Measurements from ENCODE around the gene DUSP9. TPM values are rescaled to one million over a fixed set of nuclear protein-coding genes. Genes with fewer than 3 reads are reported as not detected.

The DUSP9 gene
- total RNA-seq, 1 experiment from 2014 or later = 2.4 TPM

- H3K27me3 Mint-ChIP-seq (ENCODE audit: low read depth) = peaks cover 35% of the 10 kb centered on the region
- H3K4me3 Mint-ChIP-seq = peak overlapping the region in 1 of 2 experiments; percentile 32; a peak in 1 of 5 replicates
Observed at GRCh38 chrX:153600921-153601320, 46.1 kb upstream of the DUSP9 start.

More at GRCh38 chrX:153600921-153601320, 46.1 kb upstream of the DUSP9 start:
- Histone ChIP-seq H3K4ac (ENCODE audit: low read depth, low read length) (no peak overlapping the region), H2BK12ac (ENCODE audit: insufficient read length, low read depth, low read length) (no peak overlapping the region), H4K8ac (replicated peaks; ENCODE audit: insufficient read length, low read depth, low read length) (no peak overlapping the region), H3K79me2 (ENCODE audit: insufficient read depth, low read length) (no peaks in the 10 kb centered on the region), H2BK120ac (ENCODE audit: low read depth, low read length, poor library complexity, severe bottlenecking) (no peak overlapping the region), H3K9me3 (ENCODE audit: control insufficient read depth, low read depth, low read length) (peaks cover 39% of the 10 kb centered on the region), H2AK5ac (ENCODE audit: insufficient read length, low read length) (no peak overlapping the region), H3K14ac (ENCODE audit: insufficient read depth, low read length) (no peak overlapping the region; the same call in 1 of the 2 replicates), H3K27ac (ENCODE audit: insufficient read length, low read depth, low read length) (no peak overlapping the region), H3K4me1 (ENCODE audit: insufficient read depth, low read length) (no peaks in the 10 kb centered on the region), H4K91ac (ENCODE audit: insufficient read length, low read depth, low read length) (no peak overlapping the region), H3K23me2 (ENCODE audit: insufficient read length, low read depth, low read length, poor library complexity, severe bottlenecking) (peaks cover 14% of the 10 kb centered on the region), H3K27me3 (ENCODE audit: insufficient read depth, low read length) (no peaks in the 10 kb centered on the region), H4K20me1 (ENCODE audit: control insufficient read depth, insufficient read depth, insufficient read length) (peaks cover 2% of the 10 kb centered on the region), H3K79me1 (ENCODE audit: insufficient read depth, low read depth, low read length, poor library complexity, severe bottlenecking) (no peaks in the 10 kb centered on the region), H3T11ph (ENCODE audit: low read length) (no peak overlapping the region), H3K4me2 (ENCODE audit: insufficient read depth, insufficient read length, low read length) (no peak overlapping the region), H2BK5ac (ENCODE audit: insufficient read length, low read length) (no peak overlapping the region), H4K5ac (ENCODE audit: insufficient read length, low read depth, low read length) (no peak overlapping the region), H3K23ac (ENCODE audit: insufficient read length, low read depth, low read length) (no peak overlapping the region), H3K56ac (ENCODE audit: insufficient read length, low read depth, low read length) (no peak overlapping the region), H2AFZ (ENCODE audit: low read length) (no peak overlapping the region), H3K18ac (ENCODE audit: insufficient read length, low read depth, low read length) (no peak overlapping the region), H3K9ac (ENCODE audit: extremely low read depth, insufficient read length, low read length) (no peak overlapping the region), H2BK15ac (ENCODE audit: low read depth, low read length) (no peak overlapping the region), H2BK20ac (ENCODE audit: low read depth, low read length, poor library complexity, severe bottlenecking) (no peak overlapping the region)
- H3K27ac Mint-ChIP-seq = no peak overlapping the region
- peaks cover 8 to 10% of the 10 kb centered on the region in 2 experiments for H3K4me1 Mint-ChIP-seq
- H3K36me3 Mint-ChIP-seq (ENCODE audit: insufficient read depth in 1 of 3, low read depth in 3 of 3) = peaks cover 5 to 10% (median 9%) of the 10 kb centered on the region in 3 experiments
- H3K9me3 Mint-ChIP-seq = peaks cover 76 to 79% of the 10 kb centered on the region in 2 experiments
- no peak for DNase-seq
- no peak for TF ChIP-seq CTCF (conservative IDR thresholded peaks at IDR 0.05)
- WGBS (ENCODE audit: extremely low coverage, insufficient read length, low lambda C conversion rate) = no CpG with 5 or more reads among the region's 7 CpGs
